ENCODE measurements around the gene CD69. TPM values are rescaled to one million over a fixed set of nuclear protein-coding genes. Genes with fewer than 3 reads are reported as not detected.
A peak's percentile ranks its signal among the peaks of the same experiment; 100 is the strongest.

The CD69 gene
- total and polyA plus RNA-seq, 12 donors, result 0.17 to 6.2 (median 0.50) TPM; not detected in 2

- Histone ChIP-seq H3K27ac (peak overlapping the region in 1 of 10 donors; percentile 59), H3K4me1 (peaks cover 0 to 36% (median 0%) of the 10 kb centered on the region in 9 donors), H3K9me3 (peaks cover 0 to 9% (median 0%) of the 10 kb centered on the region in 11 donors), H3K4me3 (no peak overlapping the region), H3K36me3 (no peaks in the 10 kb centered on the region), H3K27me3 (no peaks in the 10 kb centered on the region)
- no peak for ATAC-seq
- intact Hi-C loops (cut with DNase I), result loop anchor here in 2 of 10 donors (5.0 kb wide), 2 partner anchors 37 to 42 kb away; no protein-coding TSS in a partner anchor
- DNase-seq, result no peak
- TF ChIP-seq, protein P1, sequence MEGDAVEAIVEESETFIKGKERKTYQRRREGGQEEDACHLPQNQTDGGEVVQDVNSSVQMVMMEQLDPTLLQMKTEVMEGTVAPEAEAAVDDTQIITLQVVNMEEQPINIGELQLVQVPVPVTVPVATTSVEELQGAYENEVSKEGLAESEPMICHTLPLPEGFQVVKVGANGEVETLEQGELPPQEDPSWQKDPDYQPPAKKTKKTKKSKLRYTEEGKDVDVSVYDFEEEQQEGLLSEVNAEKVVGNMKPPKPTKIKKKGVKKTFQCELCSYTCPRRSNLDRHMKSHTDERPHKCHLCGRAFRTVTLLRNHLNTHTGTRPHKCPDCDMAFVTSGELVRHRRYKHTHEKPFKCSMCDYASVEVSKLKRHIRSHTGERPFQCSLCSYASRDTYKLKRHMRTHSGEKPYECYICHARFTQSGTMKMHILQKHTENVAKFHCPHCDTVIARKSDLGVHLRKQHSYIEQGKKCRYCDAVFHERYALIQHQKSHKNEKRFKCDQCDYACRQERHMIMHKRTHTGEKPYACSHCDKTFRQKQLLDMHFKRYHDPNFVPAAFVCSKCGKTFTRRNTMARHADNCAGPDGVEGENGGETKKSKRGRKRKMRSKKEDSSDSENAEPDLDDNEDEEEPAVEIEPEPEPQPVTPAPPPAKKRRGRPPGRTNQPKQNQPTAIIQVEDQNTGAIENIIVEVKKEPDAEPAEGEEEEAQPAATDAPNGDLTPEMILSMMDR (IDR thresholded peaks at IDR 0.05), result no peak
- WGBS, 2 donors, result 69 to 77% methylated on average over 8 of the region's 8 CpGs
Observed at GRCh38 chr12:9793779-9794395, 33.2 kb upstream of the CD69 start.

DNA sequence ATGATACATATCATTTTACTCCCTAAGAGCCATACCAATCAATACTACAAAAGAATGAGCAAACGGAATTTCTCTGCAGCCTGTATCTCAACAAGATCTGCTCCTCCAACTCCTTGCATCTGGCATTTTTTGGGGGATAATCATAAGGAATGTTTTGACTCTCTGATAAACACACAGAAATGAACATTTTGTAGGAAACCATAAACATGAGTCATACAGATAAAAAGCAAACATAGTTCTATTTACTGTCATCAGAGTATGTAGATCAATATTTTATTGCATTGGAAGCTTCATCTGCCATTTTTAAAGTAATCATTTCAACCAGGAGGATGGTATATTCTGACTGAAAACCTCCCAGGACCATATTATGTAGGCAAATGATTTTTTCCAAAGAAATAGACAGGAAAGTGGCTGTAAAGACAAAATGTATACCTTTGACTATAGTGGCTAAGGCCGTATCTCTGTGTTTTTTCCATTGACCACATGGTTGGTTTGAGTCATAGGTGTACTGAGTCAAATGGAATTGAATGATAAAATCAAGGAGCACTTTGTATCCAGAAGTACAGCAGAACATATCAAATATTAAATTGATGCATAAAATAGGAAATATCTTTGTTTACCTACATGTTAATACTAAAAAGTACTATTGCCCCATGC is 32.4 kb upstream of the CD69 start:
- H3K4me1 ChIP-seq, result peaks cover 0 to 36% (median 0%) of the 10 kb centered on the region in 9 donors
- intact Hi-C loops (cut with DNase I), result loop anchor here in 2 of 10 donors (5.0 kb wide), 2 partner anchors 36 to 41 kb away; no protein-coding TSS in a partner anchor
- WGBS, 2 donors, result 82 to 85% methylated on average over 2 of the region's 2 CpGs
- ATAC-seq, result no peak
- no peak overlapping the region for H3K27ac ChIP-seq
- H3K36me3 ChIP-seq, result no peaks in the 10 kb centered on the region
- DNase-seq, result no peak
- peaks cover 0 to 9% (median 0%) of the 10 kb centered on the region in 11 donors for H3K9me3 ChIP-seq
- TF ChIP-seq, protein P1 (IDR thresholded peaks at IDR 0.05), result no peak
- no peak overlapping the region for H3K4me3 ChIP-seq
- H3K27me3 ChIP-seq, result no peaks in the 10 kb centered on the region

GRCh38 chr12:9792185-9792900 is 31.6 kb upstream of the CD69 start:
- H3K27me3 ChIP-seq, result no peaks in the 10 kb centered on the region
- DNase-seq, result no peak
- WGBS, 2 donors, result 21 to 41% methylated on average over 2 of the region's 2 CpGs
- no peak for ATAC-seq
- TF ChIP-seq, protein P1 (IDR thresholded peaks at IDR 0.05), result no peak
- peaks cover 0 to 9% (median 0%) of the 10 kb centered on the region in 11 donors for H3K9me3 ChIP-seq
- H3K4me3 ChIP-seq, result no peak overlapping the region
- H3K27ac ChIP-seq, result no peak overlapping the region
- no peaks in the 10 kb centered on the region for H3K36me3 ChIP-seq
- intact Hi-C loops (cut with DNase I), result loop anchor here in 2 of 10 donors (5.0 kb wide), 2 partner anchors 35 to 40 kb away; no protein-coding TSS in a partner anchor
- H3K4me1 ChIP-seq, result peaks cover 0 to 33% (median 0%) of the 10 kb centered on the region in 9 donors

Measured in heart right ventricle (tissue), 16 donors.